ENCODE measurements around the gene TNRC6B.

TNRC6B gene

GRCh38 chr22:40258017-40258416 is 80.3 kb downstream of the TNRC6B start:
- peaks cover 0 to 13% of the 10 kb centered on the region in 2 experiments; a peak in 2 of 3 replicates for H3K36me3 ChIP-seq (ENCODE audit: control insufficient read depth in 2 of 2, insufficient read depth in 1 of 2, low read length in 2 of 2)
- H3K4me1 ChIP-seq (ENCODE audit: control insufficient read depth, insufficient read depth, low read length): peaks cover 8% of the 10 kb centered on the region
- no peak overlapping the region for H3K27ac ChIP-seq (ENCODE audit: extremely low read depth, low read depth, low read length)
- TF ChIP-seq ZNF211 (tag by site-specific recombination; IDR thresholded peaks at IDR 0.05; ENCODE audit: low read depth): no peak
- 0 out of 2 replicates have a peak, but pooled peaks have one; percentile 17 for TF ChIP-seq ZNF362 (tag by site-specific recombination; IDR thresholded peaks at IDR 0.05)
- no peak for TF ChIP-seq ZNF433 (tag by site-specific recombination; IDR thresholded peaks at IDR 0.05; ENCODE audit: low read depth)
- no peak overlapping the region for H3K4me3 ChIP-seq (ENCODE audit: low read depth, low read length)
- CTCF ChIA-PET: interaction anchor here (0.5 to 1.1 kb wide), 3 partner anchors 8 to 426 kb away, joined by 3 to 6 read pairs (median 5); no protein-coding TSS in a partner anchor
- no peaks in the 10 kb centered on the region for H3K9me3 ChIP-seq (ENCODE audit: control insufficient read depth, insufficient read depth, low read depth, low read length)
- POLR2A ChIA-PET: interaction anchor here (1.5 kb wide), 1 partner anchor 80 kb away, joined by 4 read pairs; the partner anchor contains the start of gene TNRC6B

- POLR2A ChIA-PET: interaction anchor here (1.5 kb wide), 1 partner anchor 81 kb away, joined by 4 read pairs; the partner anchor contains the start of gene TNRC6B
- Histone ChIP-seq H3K9me3 (ENCODE audit: control insufficient read depth, insufficient read depth, low read depth, low read length) (no peaks in the 10 kb centered on the region), H3K27ac (ENCODE audit: extremely low read depth, low read depth, low read length) (no peak overlapping the region), H3K4me1 (ENCODE audit: control insufficient read depth, insufficient read depth, low read length) (peaks cover 8% of the 10 kb centered on the region), H3K4me3 (ENCODE audit: low read depth, low read length) (no peak overlapping the region), H3K36me3 (ENCODE audit: control insufficient read depth in 2 of 2, insufficient read depth in 1 of 2, low read length in 2 of 2) (peaks cover 0 to 17% of the 10 kb centered on the region in 2 experiments; a peak in 2 of 3 replicates)
- TF ChIP-seq ZNF155 (tag by site-specific recombination; IDR thresholded peaks at IDR 0.05) (no peak), GLIS1 (tag by site-specific recombination; IDR thresholded peaks at IDR 0.05) (no peak), ZNF449 (tag by site-specific recombination; IDR thresholded peaks at IDR 0.05) (no peak), ZNF274 (IDR thresholded peaks at IDR 0.05; ENCODE audit: low read length) (no peak), ZNF274 (tag by site-specific recombination; IDR thresholded peaks at IDR 0.05; ENCODE audit: borderline replicate concordance) (no peak), KLF9 (tag by site-specific recombination; IDR thresholded peaks at IDR 0.05; ENCODE audit: low read depth) (no peak), ZNF426 (tag by site-specific recombination; IDR thresholded peaks at IDR 0.05) (no peak), ZNF518A (tag by site-specific recombination; conservative IDR thresholded peaks at IDR 0.05; ENCODE audit: low read depth) (no peak), ZNF571 (tag by site-specific recombination; IDR thresholded peaks at IDR 0.05) (no peak), ZNF121 (tag by site-specific recombination; IDR thresholded peaks at IDR 0.05) (no peak), ZNF473 (tag by site-specific recombination; IDR thresholded peaks at IDR 0.05) (no peak), ZNF157 (tag by site-specific recombination; IDR thresholded peaks at IDR 0.05) (no peak), BCL6B (tag by site-specific recombination; IDR thresholded peaks at IDR 0.05) (no peak), ZNF266 (tag by site-specific recombination; IDR thresholded peaks at IDR 0.05; ENCODE audit: low read depth) (no peak), BCL11B (tag by site-specific recombination; IDR thresholded peaks at IDR 0.05; ENCODE audit: low read depth) (no peak), ZNF324 (tag by site-specific recombination; IDR thresholded peaks at IDR 0.05) (no peak), TRIM28 (IDR thresholded peaks at IDR 0.05; ENCODE audit: borderline replicate concordance, low read length) (no peak), ZNF132 (tag by site-specific recombination; IDR thresholded peaks at IDR 0.05; ENCODE audit: borderline replicate concordance) (no peak), TCF7L2 (IDR thresholded peaks at IDR 0.05; ENCODE audit: borderline replicate concordance, low read depth, low read length) (no peak), ZNF19 (tag by site-specific recombination; IDR thresholded peaks at IDR 0.05; ENCODE audit: low read depth) (no peak), ZNF585B (tag by site-specific recombination; IDR thresholded peaks at IDR 0.05) (no peak)
- CTCF ChIA-PET: interaction anchor here (1.1 kb wide), 1 partner anchor 9 kb away, joined by 3 read pairs; no protein-coding TSS in a partner anchor
Measured at GRCh38 chr22:40258501-40258915, 80.8 kb downstream of the TNRC6B start.
